Measurements from ENCODE around the gene RIMKLA. TPM values are rescaled to one million over a fixed set of nuclear protein-coding genes. Genes with fewer than 3 reads are reported as not detected.

RIMKLA gene, protein sequence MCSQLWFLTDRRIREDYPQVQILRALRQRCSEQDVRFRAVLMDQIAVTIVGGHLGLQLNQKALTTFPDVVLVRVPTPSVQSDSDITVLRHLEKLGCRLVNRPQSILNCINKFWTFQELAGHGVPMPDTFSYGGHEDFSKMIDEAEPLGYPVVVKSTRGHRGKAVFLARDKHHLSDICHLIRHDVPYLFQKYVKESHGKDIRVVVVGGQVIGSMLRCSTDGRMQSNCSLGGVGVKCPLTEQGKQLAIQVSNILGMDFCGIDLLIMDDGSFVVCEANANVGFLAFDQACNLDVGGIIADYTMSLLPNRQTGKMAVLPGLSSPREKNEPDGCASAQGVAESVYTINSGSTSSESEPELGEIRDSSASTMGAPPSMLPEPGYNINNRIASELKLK
- total RNA-seq (2013) = under 0.01 TPM
- polyA plus RNA-seq (not detected), polyA minus RNA-seq (not detected in 2 replicates), total RNA-seq (0 to 14.5 (median 0.10) reads per million in 11 experiments)

DNA sequence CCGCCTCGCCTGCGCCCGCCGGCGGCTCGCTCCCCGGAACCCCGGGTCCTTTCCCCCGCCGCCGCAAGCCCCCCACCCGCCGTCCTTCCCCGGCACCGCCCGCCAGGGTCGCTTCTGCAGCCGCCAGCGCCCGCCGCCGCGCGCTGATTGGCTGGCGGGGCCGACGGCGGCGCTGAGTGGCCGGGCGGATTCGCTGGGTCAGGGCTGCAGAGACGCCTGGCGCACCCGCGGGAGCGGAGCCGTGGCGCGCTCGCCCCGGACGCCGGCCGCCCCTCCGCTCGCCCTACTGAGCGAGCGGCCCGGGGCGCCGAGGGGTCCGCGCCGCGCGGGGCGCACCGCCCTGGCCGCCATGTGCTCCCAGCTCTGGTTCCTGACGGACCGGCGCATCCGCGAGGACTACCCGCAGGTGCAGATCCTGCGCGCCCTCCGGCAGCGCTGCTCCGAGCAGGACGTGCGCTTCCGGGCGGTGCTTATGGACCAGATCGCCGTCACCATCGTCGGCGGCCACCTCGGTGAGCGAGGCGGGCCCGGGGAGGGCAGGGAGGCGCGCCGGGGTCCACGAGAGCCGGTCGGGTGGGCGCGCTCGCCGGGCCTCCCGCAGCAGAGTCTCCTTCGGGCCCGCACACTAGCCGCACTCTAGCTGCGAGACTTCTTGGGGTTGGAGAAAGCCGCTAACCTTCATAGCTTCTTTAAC lies at the start of gene RIMKLA:
RIMKLA (plus strand) TSS at position 207 of the 694 bp plus-strand sequence; CDS start at position 350, 143 bp downstream.
- Mint-ChIP-seq H3K27me3 (ENCODE audit: low read depth in 3 of 3) (peaks cover 34 to 49% (median 44%) of the 10 kb centered on the region in 3 donors), H3K4me3 (peak within 1 kb of the TSS; percentile 75 to 89), H3K9me3 (peaks cover 0 to 7% (median 4%) of the 10 kb centered on the region in 7 donors), H3K36me3 (no peaks in the 10 kb centered on the region), H3K4me1 (peaks cover 8% of the 10 kb centered on the region), H3K27ac (no peak within 1 kb of the TSS)
- H3K9me3 ChIP-seq (replicated peaks in 1 of 2; ENCODE audit: control insufficient read depth in 1 of 2, insufficient read depth in 1 of 2, low read length in 2 of 2) = peaks cover 0 to 5% of the 10 kb centered on the region in 2 donors
- H3K4me2 ChIP-seq (replicated peaks; ENCODE audit: extremely low read depth, low read length, poor library complexity, severe bottlenecking) = peak within 1 kb of the TSS; percentile 65
- no peak within 1 kb of the TSS for H3K27ac ChIP-seq (ENCODE audit: low read depth in 1 of 2, low read length in 2 of 2)
- no peaks in the 10 kb centered on the region for H3K79me2 ChIP-seq (ENCODE audit: insufficient read depth, low read length)
- H3K36me3 ChIP-seq (replicated peaks in 1 of 2; ENCODE audit: control insufficient read depth in 1 of 2, insufficient read depth in 2 of 2, low read length in 2 of 2) = no peaks in the 10 kb centered on the region
- H3K27me3 ChIP-seq (ENCODE audit: control insufficient read depth in 2 of 2, insufficient read depth in 2 of 2, low read length in 2 of 2) = peaks cover 37 to 46% of the 10 kb centered on the region in 2 donors
- H3K4me3 ChIP-seq (replicated peaks in 1 of 3; ENCODE audit: low read depth in 2 of 3, low read length in 3 of 3) = peak within 1 kb of the TSS in 1 of 3 experiments; percentile 57
- peaks cover 9 to 13% of the 10 kb centered on the region in 2 donors for H3K4me1 ChIP-seq (ENCODE audit: control insufficient read depth in 1 of 2, insufficient read depth in 2 of 2, low read length in 2 of 2)
- TF ChIP-seq, protein P1, sequence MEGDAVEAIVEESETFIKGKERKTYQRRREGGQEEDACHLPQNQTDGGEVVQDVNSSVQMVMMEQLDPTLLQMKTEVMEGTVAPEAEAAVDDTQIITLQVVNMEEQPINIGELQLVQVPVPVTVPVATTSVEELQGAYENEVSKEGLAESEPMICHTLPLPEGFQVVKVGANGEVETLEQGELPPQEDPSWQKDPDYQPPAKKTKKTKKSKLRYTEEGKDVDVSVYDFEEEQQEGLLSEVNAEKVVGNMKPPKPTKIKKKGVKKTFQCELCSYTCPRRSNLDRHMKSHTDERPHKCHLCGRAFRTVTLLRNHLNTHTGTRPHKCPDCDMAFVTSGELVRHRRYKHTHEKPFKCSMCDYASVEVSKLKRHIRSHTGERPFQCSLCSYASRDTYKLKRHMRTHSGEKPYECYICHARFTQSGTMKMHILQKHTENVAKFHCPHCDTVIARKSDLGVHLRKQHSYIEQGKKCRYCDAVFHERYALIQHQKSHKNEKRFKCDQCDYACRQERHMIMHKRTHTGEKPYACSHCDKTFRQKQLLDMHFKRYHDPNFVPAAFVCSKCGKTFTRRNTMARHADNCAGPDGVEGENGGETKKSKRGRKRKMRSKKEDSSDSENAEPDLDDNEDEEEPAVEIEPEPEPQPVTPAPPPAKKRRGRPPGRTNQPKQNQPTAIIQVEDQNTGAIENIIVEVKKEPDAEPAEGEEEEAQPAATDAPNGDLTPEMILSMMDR (IDR thresholded peaks at IDR 0.05) = no peak
- WGBS (ENCODE audit: insufficient coverage) = under 1% methylated on average over 100 of the region's 101 CpGs
- no peak within 1 kb of the TSS for H3K9ac ChIP-seq (ENCODE audit: insufficient read depth, low read length, poor library complexity, severe bottlenecking)
- no peaks in the 10 kb centered on the region for H4K20me1 ChIP-seq (ENCODE audit: insufficient read depth, low read length)
- DNase-seq = peak in 1 of 3 donors; percentile 15
- peak within 1 kb of the TSS; percentile 53 for H2AFZ ChIP-seq (ENCODE audit: insufficient read depth, low read depth, low read length, poor library complexity, severe bottlenecking)
- intact Hi-C loops (cut with micrococcal nuclease) = no loop called here

DNA sequence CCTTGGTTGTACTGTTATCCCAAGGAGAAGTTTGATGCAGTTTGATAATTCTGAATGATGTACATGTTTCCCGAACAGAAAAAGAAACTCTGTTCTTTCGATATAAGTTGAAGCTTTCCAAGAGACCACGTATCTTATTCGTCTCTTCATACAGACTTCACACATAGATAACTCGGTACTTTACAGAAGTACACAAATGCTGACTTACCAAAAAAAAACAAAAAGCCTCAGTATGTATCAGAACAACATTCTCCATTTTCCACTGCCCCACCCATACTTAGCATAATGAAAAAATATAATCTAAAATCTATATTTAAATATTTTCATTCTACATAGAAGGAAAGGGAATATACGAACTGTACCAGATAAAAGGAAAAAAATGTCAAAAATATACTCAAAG lies 47.7 kb upstream of the RIMKLA start:
- Mint-ChIP-seq H3K4me3 (no peak overlapping the region), H3K36me3 (peaks cover 0 to 2% of the 10 kb centered on the region in 2 donors), H3K9me3 (no peaks in the 10 kb centered on the region), H3K4me1 (peaks cover 41% of the 10 kb centered on the region), H3K27ac (no peak overlapping the region), H3K27me3 (ENCODE audit: low read depth in 3 of 3) (peaks cover 0 to 2% (median 0%) of the 10 kb centered on the region in 3 donors)
- Histone ChIP-seq H3K36me3 (replicated peaks in 1 of 2; ENCODE audit: control insufficient read depth in 1 of 2, insufficient read depth in 2 of 2, low read length in 2 of 2) (no peaks in the 10 kb centered on the region), H3K4me3 (replicated peaks in 1 of 3; ENCODE audit: low read depth in 2 of 3, low read length in 3 of 3) (no peak overlapping the region), H3K9ac (ENCODE audit: insufficient read depth, low read length, poor library complexity, severe bottlenecking) (no peak overlapping the region), H4K20me1 (ENCODE audit: insufficient read depth, low read length) (peaks cover 66% of the 10 kb centered on the region), H3K4me2 (replicated peaks; ENCODE audit: extremely low read depth, low read length, poor library complexity, severe bottlenecking) (no peak overlapping the region), H2AFZ (ENCODE audit: insufficient read depth, low read depth, low read length, poor library complexity, severe bottlenecking) (no peak overlapping the region), H3K27me3 (ENCODE audit: control insufficient read depth in 2 of 2, insufficient read depth in 2 of 2, low read length in 2 of 2) (no peaks in the 10 kb centered on the region), H3K9me3 (replicated peaks in 1 of 2; ENCODE audit: control insufficient read depth in 1 of 2, insufficient read depth in 1 of 2, low read length in 2 of 2) (no peaks in the 10 kb centered on the region), H3K27ac (ENCODE audit: low read depth in 1 of 2, low read length in 2 of 2) (no peak overlapping the region), H3K4me1 (ENCODE audit: control insufficient read depth in 1 of 2, insufficient read depth in 2 of 2, low read length in 2 of 2) (peaks cover 20 to 28% of the 10 kb centered on the region in 2 donors), H3K79me2 (ENCODE audit: insufficient read depth, low read length) (peaks cover 76% of the 10 kb centered on the region)
- intact Hi-C loops (cut with micrococcal nuclease) = loop anchor here (10.0 kb wide), 4 partner anchors 132 to 432 kb away; partner anchors contain the start of genes C1orf50 (in 2 of the 2), P3H1 (in 2 of the 2), CCDC30 (in 1 of the 2) and PPIH (in 1 of the 2)
- TF ChIP-seq, protein P1 (IDR thresholded peaks at IDR 0.05) = no peak
- no peak for DNase-seq
- WGBS (ENCODE audit: insufficient coverage) = no CpG with 5 or more reads among the region's 6 CpGs
